GM18499 (cell line): ENCODE measurements around the gene SNX9.

Experiments used
- ATAC-seq: cut with Tn5 transposase; IDR thresholded peaks from one replicate; pipeline ENCODE4 v1.9.1; 2021; ENCODE audit warnings: moderate number of reproducible peaks; ENCODE audit not compliant: insufficient read depth, unreplicated experiment

Gene SNX9

DNA sequence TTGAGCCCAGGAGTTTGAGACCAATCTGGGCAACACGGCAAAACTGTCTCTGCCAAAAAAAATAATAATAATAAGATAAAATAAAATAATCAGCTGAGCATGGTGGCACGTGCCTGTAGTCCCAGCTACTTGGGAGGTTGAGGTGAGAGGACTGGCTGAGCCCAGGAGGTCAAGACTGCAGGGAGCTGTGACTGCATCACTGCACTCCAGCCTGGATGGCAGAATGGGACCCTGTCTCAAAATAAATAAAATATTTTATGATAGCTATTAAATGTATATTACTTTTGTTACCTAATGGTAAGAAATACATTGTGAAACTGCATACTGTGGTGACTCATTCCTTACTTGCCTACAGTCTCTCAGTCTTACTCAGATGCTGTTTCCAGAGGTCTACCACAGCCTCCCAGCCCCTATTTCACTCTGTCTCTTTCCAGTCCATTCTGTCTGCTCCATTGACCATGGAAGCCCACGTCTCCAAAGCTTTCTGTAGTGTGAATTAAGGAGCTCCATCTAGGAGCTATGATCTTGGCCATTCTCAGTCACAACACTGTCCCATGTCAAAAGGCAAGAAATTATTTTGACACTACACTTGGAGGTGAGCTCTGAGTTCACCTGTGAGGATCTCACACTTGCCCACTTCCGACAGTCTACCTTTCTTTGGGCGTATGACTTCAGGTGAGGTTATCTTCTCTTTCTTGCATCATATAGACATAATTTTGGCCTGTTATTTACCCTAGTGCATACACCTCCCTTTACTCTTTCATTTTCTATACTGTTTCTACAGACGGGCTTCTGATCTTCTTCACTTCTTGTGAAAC, 22.4 kb upstream of the SNX9 start:
- peak; percentile 95 for ATAC-seq

GRCh38 chr6:157804448-157805327, 18.4 kb upstream of the SNX9 start:
- no peak for ATAC-seq

DNA sequence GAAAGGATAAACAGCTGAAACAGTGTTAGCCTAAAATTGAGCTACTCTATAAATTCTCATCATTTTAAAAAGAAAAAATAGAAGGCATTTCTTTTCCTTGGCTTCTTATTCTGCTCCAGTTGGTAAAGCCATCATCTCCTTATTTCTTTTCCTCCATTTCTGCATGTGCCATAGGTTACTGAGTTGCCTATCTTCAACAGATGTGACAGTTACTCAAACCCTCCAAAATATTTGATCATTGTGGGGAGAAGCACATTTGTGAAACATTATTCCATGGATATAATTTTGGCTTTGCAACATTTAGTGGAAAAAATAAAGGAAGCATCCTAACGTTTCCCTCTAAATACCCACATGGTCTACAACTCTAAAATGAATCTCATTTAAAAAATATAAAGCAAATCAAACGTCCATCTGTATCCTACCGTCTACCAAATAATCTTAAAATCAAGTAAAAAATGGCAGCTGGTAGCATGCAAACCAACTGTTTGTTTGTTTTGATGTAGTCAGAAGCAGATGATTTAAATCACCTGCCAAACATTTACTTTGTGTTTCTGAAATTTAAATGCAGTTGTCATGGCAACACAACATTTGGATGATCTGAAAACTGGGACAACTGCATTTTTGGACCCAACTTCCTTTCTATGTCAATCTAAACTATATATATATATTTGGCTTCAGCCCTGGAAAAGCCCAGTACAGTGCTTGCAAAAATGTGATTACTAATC, 16.8 kb upstream of the SNX9 start:
- no peak for ATAC-seq

- no peak for ATAC-seq
Observed at GRCh38 chr6:157806856-157807215, 16.2 kb upstream of the SNX9 start.

DNA sequence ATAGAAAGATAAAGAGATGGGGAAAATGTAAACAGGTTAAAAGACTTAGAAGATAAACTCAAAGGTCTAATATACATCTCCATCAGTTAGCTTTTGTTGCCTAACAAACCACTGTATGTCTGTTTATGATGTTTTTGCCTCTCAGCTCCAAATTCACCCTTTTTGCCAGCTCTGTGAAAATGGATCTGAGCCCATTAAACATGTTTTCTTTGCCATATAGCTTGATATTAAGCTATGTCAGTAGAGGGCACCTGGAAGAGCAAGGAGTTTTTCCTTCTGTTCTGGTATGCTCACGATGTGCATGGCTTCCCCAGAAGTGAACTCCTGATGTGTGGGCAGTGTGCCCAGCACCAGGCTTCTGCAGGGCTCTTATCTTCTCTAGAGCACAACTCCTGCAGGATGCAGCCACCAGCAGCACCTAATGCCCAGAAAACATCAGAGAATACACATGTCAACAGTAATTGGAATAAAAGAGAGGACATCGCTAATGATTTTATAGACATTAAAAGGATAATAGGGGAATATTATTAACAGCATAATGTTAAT, 14.6 kb upstream of the SNX9 start:
- ATAC-seq, result no peak

GRCh38 chr6:157809613-157810012, 13.4 kb upstream of the SNX9 start:
- ATAC-seq, result no peak

GRCh38 chr6:157811137-157811475, 11.9 kb upstream of the SNX9 start:
- ATAC-seq, result no peak

GRCh38 chr6:157811476-157812173, 11.4 kb upstream of the SNX9 start:
- no peak for ATAC-seq

DNA sequence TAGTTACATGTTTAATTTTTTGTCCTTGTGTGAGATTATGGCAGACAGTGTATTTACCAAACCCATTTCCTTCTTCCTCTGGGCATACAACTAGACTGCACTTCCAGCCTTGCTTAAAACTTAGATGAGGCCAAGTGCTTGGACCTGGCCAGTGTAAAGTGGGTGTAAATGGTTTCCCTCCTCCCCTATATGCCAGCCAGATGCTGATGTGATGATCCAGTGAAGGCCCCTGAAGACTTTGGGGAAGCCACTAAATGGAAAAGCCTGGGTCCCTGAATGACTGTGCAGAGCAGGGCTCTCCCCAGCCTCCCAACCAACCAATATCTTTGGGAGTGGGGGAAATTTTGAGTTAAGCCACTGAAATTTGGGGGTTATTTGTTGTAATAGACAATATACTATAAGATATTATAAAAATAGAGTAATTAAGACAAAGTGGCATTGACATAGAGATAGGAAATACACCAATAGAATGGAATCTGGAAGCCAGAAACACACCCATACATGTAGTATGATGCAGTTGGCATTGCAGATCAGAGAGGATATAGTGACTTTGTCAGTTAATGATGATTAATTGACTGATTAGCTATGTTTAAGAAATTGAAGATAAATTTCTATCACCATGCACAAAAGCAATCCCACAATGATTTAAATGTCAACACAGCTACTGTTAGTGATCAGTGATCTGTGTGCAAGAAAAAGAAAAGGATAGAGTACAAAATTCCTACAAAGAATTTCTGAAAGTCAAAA, 10.4 kb upstream of the SNX9 start:
- no peak for ATAC-seq

DNA sequence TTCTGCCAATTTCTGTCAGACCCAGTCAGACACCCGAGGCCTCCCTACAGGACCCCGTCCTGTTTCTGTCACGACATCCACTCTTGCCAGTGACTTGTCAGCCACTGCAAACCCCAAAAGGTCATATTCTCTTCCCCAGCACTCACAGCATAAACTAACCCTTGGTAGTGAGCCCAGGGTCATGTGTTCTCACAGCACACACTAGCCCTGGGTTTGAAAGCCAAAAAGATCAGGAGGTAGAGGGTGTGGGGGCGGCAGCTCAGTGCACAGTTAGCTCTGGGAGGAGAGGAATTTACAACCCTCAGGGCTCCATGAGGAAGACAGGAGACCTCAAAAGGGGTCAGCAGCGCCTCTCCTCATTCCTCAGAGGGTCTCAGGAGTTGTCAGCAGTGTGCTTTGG, 9.9 kb upstream of the SNX9 start:
- no peak for ATAC-seq

DNA sequence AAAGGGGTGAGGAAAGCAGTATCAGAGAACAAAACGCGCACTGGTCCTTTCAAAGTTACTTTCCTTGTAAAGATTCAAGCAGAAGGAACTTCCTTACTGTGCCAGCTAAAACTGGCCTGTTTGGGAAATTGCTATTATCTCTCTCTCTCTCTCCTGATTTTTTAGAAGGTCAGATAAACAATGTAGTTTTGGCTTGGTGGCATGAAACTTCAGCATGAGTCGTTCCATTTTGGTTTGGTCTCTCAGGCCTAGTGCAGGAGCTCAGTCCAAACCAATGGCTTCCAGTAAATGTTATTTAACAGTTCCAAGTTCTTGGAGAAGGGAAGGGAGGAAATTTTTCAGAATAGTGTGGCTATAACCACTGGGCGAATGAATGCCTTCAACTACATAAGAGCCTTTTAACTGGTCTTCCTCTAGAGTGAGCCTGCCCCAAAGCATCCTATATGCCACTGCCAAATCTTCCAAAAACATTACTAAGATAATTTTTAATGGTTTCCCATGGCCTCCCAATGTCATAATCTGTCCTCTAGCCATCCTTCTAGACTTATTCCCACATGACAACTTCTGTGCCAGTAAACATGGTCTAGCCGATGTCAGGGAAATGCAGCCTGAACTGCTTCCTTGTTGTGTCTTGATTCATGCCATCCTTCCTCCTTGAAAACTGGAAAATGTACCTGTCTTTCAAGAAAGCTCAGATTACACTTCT, 9.1 kb upstream of the SNX9 start:
- no peak for ATAC-seq

GRCh38 chr6:157814883-157815282, 8.2 kb upstream of the SNX9 start:
- peak; percentile 71 for ATAC-seq

DNA sequence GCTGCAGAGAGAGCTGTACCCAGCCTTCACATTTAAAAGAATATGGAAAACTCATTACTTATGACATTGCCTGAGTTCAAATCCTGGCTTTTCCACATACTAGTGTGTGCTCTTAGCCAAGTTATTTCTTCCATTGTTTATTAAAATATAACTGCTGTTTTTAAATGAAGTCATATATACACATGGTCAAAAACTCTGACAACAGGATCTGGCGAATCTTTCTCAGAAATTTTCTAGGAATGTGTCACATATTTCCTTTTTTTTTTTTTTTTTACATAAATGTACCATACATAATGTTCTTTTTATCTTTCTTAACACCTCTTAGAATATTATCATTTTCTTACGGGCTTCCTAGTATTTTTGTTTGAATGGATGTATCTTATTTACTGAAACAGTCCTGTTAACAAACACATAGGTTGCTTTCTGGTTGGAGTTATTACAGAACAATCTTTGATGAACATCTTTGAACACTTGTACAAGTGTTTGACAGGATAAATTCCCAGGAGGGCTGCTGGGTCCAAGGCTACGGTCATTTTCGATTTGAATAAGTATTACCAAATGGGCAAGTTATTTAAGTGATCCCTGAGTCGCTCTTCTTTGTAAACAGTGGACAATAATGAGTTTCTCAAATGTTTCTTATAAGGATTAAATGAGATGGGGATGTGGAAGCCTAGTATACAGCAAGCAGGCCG, 1.6 kb upstream of the SNX9 start:
- no peak for ATAC-seq

GRCh38 chr6:157822245-157823000, 623 bp upstream of the SNX9 start:
- peak; percentile 9 for ATAC-seq

DNA sequence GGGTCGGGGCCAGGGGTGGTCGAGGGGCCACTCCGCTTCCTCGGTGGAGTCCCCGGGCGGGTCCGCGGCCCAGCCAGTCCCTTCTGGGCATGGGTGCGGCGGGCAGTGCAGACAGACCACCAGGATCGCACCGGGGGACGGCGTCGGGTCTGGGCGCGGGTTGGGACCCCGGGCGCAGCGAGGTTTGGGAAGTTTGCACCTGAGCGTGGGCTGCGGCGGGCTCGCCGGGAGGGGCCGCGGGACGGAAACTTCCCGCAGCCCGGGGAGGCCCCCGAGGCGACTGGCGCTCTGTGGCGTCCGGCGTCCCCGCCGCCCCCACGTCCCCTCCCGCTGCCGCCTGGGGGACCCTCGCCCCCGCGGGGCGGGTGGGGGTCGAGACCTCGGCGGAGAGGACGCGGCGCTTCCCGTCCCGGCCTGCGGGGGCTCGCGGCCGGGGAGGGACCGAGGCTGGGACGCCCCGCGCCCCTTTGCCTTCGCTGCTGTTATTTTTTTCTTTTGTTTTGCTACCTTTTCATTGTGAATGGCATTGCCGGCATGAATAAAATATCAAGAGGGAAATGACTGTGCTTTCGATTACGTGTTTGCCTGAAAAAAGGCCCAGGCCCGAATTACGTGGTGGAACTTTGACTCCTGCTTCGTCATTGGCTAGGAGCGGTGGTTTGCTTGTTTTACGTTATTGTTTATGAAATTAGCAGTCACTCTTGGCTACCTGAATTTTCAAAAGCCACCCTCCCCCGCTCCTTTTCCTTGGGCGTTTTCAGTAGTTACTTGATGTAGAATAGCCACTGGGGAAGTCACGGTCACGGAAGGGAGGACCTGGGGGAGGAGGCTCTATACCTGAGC, 703 bp downstream of the SNX9 start:
- ATAC-seq, result peak; percentile 47

GRCh38 chr6:157825243-157825904, 2.3 kb downstream of the SNX9 start:
- ATAC-seq, result no peak
